HL-60 (cell line): ENCODE measurements around the gene TNFRSF21.

ENCODE experiments used
- CTCF ChIP-seq: IDR thresholded peaks from one replicate; pipeline ENCODE4 v1.5.1; 2011; ENCODE audit warnings: low read length, control low read depth, inconsistent platforms; ENCODE audit not compliant: insufficient read depth
- GABPA ChIP-seq: IDR thresholded peaks from 2 replicates; pipeline ENCODE4 v1.6.1; 2012; ENCODE audit warnings: low read depth
- POLR2AphosphoS5 ChIP-seq: IDR thresholded peaks from 2 replicates; pipeline ENCODE4 v1.6.1; 2012; ENCODE audit warnings: low read depth
- TF ChIP-seq, protein P1 (sequence below): IDR thresholded peaks from 2 replicates; pipeline ENCODE4 v1.6.1; 2012; ENCODE audit warnings: low read depth; ENCODE audit not compliant: insufficient replicate concordance

DNA sequence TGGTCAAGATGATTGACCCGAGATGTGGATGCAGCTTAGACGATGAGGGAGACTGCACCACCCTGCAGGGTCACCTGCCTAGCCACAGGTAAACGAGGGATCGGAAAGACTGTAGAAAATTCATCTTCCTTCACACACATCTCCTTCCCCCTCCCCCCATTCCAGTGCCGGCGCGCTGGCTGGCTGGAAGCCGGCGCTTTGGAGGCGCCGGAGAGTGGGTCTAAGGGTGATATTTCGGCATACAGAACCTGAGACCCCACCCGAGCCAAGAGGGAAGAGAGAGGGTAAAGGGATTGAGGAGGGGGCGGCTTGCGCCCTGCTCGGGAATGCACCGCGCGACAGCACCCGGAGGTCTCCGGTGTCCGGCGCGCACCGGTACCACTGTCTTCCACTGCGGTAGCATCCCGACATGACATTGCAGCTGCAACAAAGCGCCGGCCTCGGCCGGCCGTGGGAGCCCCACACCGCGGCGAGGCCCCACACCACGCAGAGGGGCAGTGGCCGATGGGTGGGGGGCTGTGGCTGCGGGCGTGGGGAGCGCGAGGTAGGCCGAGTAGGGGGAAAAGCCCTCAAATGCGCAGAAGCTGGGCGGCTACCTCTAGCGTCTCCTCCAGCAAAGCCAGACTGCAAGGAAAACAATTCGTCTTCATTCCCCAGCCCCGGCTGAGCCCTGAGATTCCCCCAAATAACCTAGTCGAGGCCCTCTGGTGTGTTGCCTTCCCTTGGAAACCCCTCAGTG is 984 bp downstream of the TNFRSF21 start:
- TF ChIP-seq CTCF (no peak), POLR2AphosphoS5 (no peak), GABPA (no peak)
- TF ChIP-seq, protein P1, sequence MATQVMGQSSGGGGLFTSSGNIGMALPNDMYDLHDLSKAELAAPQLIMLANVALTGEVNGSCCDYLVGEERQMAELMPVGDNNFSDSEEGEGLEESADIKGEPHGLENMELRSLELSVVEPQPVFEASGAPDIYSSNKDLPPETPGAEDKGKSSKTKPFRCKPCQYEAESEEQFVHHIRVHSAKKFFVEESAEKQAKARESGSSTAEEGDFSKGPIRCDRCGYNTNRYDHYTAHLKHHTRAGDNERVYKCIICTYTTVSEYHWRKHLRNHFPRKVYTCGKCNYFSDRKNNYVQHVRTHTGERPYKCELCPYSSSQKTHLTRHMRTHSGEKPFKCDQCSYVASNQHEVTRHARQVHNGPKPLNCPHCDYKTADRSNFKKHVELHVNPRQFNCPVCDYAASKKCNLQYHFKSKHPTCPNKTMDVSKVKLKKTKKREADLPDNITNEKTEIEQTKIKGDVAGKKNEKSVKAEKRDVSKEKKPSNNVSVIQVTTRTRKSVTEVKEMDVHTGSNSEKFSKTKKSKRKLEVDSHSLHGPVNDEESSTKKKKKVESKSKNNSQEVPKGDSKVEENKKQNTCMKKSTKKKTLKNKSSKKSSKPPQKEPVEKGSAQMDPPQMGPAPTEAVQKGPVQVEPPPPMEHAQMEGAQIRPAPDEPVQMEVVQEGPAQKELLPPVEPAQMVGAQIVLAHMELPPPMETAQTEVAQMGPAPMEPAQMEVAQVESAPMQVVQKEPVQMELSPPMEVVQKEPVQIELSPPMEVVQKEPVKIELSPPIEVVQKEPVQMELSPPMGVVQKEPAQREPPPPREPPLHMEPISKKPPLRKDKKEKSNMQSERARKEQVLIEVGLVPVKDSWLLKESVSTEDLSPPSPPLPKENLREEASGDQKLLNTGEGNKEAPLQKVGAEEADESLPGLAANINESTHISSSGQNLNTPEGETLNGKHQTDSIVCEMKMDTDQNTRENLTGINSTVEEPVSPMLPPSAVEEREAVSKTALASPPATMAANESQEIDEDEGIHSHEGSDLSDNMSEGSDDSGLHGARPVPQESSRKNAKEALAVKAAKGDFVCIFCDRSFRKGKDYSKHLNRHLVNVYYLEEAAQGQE = no peak
